Brain microvascular endothelial cell (primary cell): ENCODE results near the gene CLMP.

Source experiments
- DNase-seq: peaks from one replicate; pipeline ENCODE4 v3.0.0-alpha.2; 2020
- H3K27ac ChIP-seq: fragments of 250-450 bp; sonication (Bioruptor Pico); 2 replicates; pipeline ENCODE4 v1.5.1; 2020; ENCODE audit warnings: mild to moderate bottlenecking, moderate library complexity
- H3K27me3 ChIP-seq: fragments of 250-450 bp; sonication (Bioruptor Pico); replicated peaks from 2 replicates; pipeline ENCODE4 v1.5.1; 2020; ENCODE audit warnings: mild to moderate bottlenecking
- H3K36me3 ChIP-seq: fragments of 250-450 bp; sonication (Bioruptor Pico); replicated peaks from 2 replicates; pipeline ENCODE4 v1.5.1; 2020; ENCODE audit warnings: mild to moderate bottlenecking
- H3K4me3 ChIP-seq: 2 replicates; pipeline ENCODE4 v1.5.1; 2011; ENCODE audit warnings: low read depth, mild to moderate bottlenecking, control low read depth, low read length, moderate library complexity
- in situ Hi-C: cut with HindIII; loops from 2 replicates; pipeline ENCODE4 v1.10.0; 2017; ENCODE audit warnings: low sequenced_read_pairs, low pct_ligation_motif_present
- TF ChIP-seq, protein P1 (sequence below): IDR thresholded peaks from 2 replicates; pipeline ENCODE4 v1.5.1; 2011; ENCODE audit warnings: low read depth, mild to moderate bottlenecking, moderate library complexity, low read length, control low read depth, inconsistent platforms; ENCODE audit errors: missing control alignments

The CLMP gene

DNA sequence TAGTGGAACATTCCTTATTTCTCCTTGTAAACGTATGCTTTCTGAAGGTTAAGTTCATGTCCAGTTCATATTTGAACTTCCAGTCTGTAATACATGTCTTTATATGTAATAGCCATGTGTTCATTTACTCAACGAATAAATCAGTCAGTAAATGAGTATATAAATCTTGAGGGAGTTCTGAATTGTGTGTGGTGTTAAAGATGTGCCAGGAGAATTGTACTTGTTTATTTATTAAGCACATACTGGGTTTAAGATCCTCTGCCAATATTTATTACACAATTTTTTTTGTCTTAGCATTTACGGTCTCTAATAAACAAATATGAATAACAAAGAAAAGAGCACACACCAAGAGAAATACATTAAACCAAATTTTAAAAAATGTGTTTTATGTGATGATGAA, 26.5 kb upstream of the CLMP start:
- H3K27ac ChIP-seq: no peak overlapping the region
- no peaks in the 10 kb centered on the region for H3K27me3 ChIP-seq
- in situ Hi-C loops: no loop called here
- TF ChIP-seq, protein P1, sequence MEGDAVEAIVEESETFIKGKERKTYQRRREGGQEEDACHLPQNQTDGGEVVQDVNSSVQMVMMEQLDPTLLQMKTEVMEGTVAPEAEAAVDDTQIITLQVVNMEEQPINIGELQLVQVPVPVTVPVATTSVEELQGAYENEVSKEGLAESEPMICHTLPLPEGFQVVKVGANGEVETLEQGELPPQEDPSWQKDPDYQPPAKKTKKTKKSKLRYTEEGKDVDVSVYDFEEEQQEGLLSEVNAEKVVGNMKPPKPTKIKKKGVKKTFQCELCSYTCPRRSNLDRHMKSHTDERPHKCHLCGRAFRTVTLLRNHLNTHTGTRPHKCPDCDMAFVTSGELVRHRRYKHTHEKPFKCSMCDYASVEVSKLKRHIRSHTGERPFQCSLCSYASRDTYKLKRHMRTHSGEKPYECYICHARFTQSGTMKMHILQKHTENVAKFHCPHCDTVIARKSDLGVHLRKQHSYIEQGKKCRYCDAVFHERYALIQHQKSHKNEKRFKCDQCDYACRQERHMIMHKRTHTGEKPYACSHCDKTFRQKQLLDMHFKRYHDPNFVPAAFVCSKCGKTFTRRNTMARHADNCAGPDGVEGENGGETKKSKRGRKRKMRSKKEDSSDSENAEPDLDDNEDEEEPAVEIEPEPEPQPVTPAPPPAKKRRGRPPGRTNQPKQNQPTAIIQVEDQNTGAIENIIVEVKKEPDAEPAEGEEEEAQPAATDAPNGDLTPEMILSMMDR: no peak
- no peak for DNase-seq
- H3K36me3 ChIP-seq: no peaks in the 10 kb centered on the region
- no peak overlapping the region for H3K4me3 ChIP-seq

DNA sequence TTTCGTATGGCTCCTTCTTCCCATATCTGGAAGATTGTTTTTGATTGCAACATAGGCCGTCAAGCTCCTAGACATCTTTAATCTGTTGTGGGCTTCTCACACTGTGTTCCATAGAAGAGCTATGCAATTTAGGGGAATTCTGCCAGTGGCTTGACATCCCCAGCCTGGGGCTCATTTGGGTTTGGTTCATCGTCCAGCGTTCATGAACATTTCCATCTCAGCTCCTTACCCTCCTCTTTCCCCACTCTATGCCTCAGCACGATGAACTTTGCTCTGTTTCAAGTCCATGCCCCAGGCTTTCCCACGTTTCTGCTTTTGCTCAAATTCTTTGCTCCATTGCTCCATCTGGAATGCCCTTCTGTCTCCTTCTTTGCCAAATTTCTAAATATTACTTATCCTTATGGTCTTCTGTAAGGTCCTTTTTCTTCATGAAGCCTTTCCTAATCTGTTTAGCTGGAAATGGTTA, 26.1 kb upstream of the CLMP start:
- Histone ChIP-seq H3K27me3 (no peaks in the 10 kb centered on the region), H3K36me3 (no peaks in the 10 kb centered on the region), H3K4me3 (no peak overlapping the region), H3K27ac (no peak overlapping the region)
- TF ChIP-seq, protein P1: no peak
- in situ Hi-C loops: no loop called here
- DNase-seq: no peak

DNA sequence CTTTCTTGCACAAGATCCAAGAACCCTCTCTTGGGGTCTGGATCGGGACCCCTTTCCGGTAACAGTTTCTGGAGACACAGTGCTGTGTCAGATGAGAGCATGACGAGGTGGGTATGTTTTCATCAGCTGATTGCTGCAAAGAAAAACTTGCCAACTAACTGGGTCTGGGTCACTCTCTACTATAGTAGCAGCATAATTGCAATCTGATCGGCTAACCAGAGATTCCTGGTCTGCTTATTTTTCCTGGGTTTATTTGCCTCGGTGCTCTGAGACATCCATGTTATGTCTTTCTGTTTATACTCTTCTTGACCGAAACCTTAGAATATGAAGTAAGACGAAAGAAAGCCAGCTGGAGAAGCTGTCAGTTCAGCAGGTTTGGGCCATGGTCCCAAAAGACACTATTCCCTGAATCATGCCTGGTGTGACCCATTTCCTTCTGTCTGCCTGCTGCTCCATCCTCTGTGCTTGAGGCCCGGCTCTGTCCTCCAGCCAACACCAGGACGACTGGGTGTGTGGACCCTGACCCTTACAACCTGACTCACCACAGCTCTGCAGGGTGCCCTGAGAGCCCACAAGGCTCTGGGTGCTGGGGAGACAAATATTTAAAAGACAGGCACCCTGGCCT, 24.1 kb upstream of the CLMP start:
- in situ Hi-C loops: no loop called here
- Histone ChIP-seq H3K27ac (peak overlapping the region; percentile 21), H3K36me3 (no peaks in the 10 kb centered on the region), H3K27me3 (no peaks in the 10 kb centered on the region), H3K4me3 (no peak overlapping the region)
- no peak for DNase-seq
- TF ChIP-seq, protein P1: no peak

DNA sequence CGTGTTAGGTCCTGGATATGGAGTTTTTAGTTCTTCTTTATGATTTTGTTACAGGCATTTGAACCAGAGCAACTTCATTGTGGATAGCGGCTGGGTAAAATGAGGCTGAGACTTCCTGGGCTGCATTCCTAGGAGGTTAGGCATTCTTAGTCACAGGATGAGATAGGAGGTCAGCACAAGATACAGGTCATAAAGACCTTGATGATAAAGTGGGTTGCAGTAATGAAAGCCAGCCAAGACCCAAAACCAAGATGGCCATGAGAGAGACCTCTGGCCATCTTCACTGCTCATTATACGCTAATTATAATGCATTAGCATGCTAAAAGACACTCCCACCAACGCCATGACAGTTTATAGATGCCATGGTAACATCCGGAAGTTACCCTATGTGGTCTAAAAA, 23.4 kb upstream of the CLMP start:
- no peaks in the 10 kb centered on the region for H3K36me3 ChIP-seq
- in situ Hi-C loops: no loop called here
- peak; percentile 22 for DNase-seq

DNA sequence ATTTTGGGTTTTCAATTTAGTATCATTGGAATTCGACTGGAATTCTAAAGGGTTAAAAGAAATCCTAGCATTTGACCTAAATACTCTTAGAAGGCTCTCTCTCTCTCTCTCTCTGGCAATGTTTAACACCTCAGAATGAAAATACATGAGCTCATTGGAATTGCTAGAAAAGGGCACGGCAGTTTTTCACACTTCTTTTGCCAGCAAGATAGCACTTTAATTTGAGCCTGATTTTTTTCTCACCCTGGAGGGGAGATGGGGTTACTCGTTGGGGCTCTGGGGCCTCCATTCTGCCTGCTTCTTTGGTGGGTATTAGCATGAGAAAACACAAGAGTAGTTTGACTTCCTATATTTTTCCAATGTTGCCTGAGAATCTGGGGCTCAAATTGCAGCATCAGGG, 22.8 kb upstream of the CLMP start:
- no peaks in the 10 kb centered on the region for H3K27me3 ChIP-seq
- no peaks in the 10 kb centered on the region for H3K36me3 ChIP-seq
- no peak for DNase-seq
- H3K4me3 ChIP-seq: no peak overlapping the region
- peak overlapping the region; percentile 21 for H3K27ac ChIP-seq
- TF ChIP-seq, protein P1: no peak
- in situ Hi-C loops: no loop called here

More for the DNA sequence above, 23.4 kb upstream of the CLMP start:
- no peaks in the 10 kb centered on the region for H3K27me3 ChIP-seq
- TF ChIP-seq, protein P1: no peak
- no peak overlapping the region for H3K4me3 ChIP-seq
- H3K27ac ChIP-seq: peak overlapping the region; percentile 21

DNA sequence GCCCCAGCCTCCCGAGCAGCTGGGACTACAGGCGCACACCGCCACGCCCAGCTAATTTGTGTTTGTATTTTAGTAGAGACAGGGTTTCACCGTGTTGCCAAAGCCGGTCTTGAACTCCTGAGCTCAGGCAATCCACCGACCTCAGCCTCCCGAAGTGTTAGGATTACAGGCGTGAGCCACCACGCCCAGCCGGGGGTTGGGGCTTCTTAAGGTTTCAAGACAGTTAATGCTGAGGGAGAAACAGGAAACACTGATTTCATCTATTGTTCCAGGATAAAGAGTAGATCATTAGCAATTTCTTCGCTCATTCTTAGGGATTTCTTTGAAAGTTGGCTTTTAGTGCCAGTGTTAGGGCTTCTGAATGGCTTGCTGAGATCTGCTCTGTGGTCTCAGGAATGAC, 21.2 kb upstream of the CLMP start:
- TF ChIP-seq, protein P1: no peak
- in situ Hi-C loops: no loop called here
- H3K27me3 ChIP-seq: no peaks in the 10 kb centered on the region
- H3K36me3 ChIP-seq: no peaks in the 10 kb centered on the region
- H3K4me3 ChIP-seq: no peak overlapping the region
- no peak for DNase-seq
- no peak overlapping the region for H3K27ac ChIP-seq
